Lower leg skin (tissue), 3 donors: ENCODE measurements around the gene PGBD5.

Experiments used
- CTCF ChIP-seq, 3 donors: fragments of 450-650 bp; IDR thresholded peaks; one replicate each; pipeline ENCODE4 v1.5.1; 2016; ENCODE audit warnings: antibody characterized with exemption in 3 of 3, mild to moderate bottlenecking in 3 of 3, moderate library complexity in 2 of 3
- POLR2A ChIP-seq, 2 donors: fragments of 450-650 bp; IDR thresholded peaks; one replicate each; pipeline ENCODE4 v1.6.1; 2016 to 2017; ENCODE audit warnings: antibody characterized with exemption in 2 of 2, mild to moderate bottlenecking in 1 of 2, moderate library complexity in 1 of 2

- TF ChIP-seq CTCF (IDR thresholded peaks at IDR 0.05), result no peak
- no peak for TF ChIP-seq POLR2A (IDR thresholded peaks at IDR 0.05)
Measured at GRCh38 chr1:230280054-230280795, 145.9 kb downstream of the PGBD5 start.
